ENCODE data around the gene MYO9A.

- no peak for TF ChIP-seq GATA1 (IDR thresholded peaks at IDR 0.05; ENCODE audit: low read depth, low read length)
- no peak for TF ChIP-seq POLR2A (IDR thresholded peaks at IDR 0.05; ENCODE audit: low read length)
Observed at GRCh38 chr15:71786673-71787072, 331.3 kb downstream of the MYO9A start.
